Measurements from ENCODE around the gene DCAF7.

DCAF7 gene

GRCh38 chr17:63514974-63515373 is 35.3 kb upstream of the DCAF7 start:
- H3K36me3 ChIP-seq (ENCODE audit: control insufficient read depth, insufficient read depth, low read length): no peaks in the 10 kb centered on the region

GRCh38 chr17:63515426-63515825 is 34.9 kb upstream of the DCAF7 start:
- no peak overlapping the region for H3K9ac ChIP-seq (ENCODE audit: low read length)
- no peaks in the 10 kb centered on the region for H3K9me3 ChIP-seq (ENCODE audit: control insufficient read depth, insufficient read depth, low read depth, low read length)
- no peak overlapping the region for H3K27ac ChIP-seq (ENCODE audit: low read depth, low read length)
- H3K27me3 ChIP-seq (ENCODE audit: control insufficient read depth, insufficient read depth, low read length): peaks cover 9% of the 10 kb centered on the region; the same call in 1 of the 2 replicates
- H3K4me1 ChIP-seq (ENCODE audit: control insufficient read depth, insufficient read depth, low read length): peaks cover 3% of the 10 kb centered on the region
- H3K4me3 ChIP-seq (ENCODE audit: low read depth, low read length): no peak overlapping the region
- no peaks in the 10 kb centered on the region for H3K36me3 ChIP-seq (ENCODE audit: control insufficient read depth, insufficient read depth, low read length)

More at GRCh38 chr17:63514974-63515373, 35.3 kb upstream of the DCAF7 start:
- H3K27me3 ChIP-seq (ENCODE audit: control insufficient read depth, insufficient read depth, low read length): peaks cover 9% of the 10 kb centered on the region; the same call in 1 of the 2 replicates
- no peak overlapping the region for H3K27ac ChIP-seq (ENCODE audit: low read depth, low read length)
- H3K9me3 ChIP-seq (ENCODE audit: control insufficient read depth, insufficient read depth, low read depth, low read length): no peaks in the 10 kb centered on the region
- no peaks in the 10 kb centered on the region for H3K4me1 ChIP-seq (ENCODE audit: control insufficient read depth, insufficient read depth, low read length)
- H3K9ac ChIP-seq (ENCODE audit: low read length): no peak overlapping the region
- no peak overlapping the region for H3K4me3 ChIP-seq (ENCODE audit: low read depth, low read length)

- no peaks in the 10 kb centered on the region for H3K9me3 ChIP-seq (ENCODE audit: control insufficient read depth, insufficient read depth, low read depth, low read length)
- H3K9ac ChIP-seq (ENCODE audit: low read length): no peak overlapping the region
- H3K4me3 ChIP-seq (ENCODE audit: low read depth, low read length): no peak overlapping the region
- no peak overlapping the region for H3K27ac ChIP-seq (ENCODE audit: low read depth, low read length)
- peaks cover 9% of the 10 kb centered on the region; the same call in 1 of the 2 replicates for H3K27me3 ChIP-seq (ENCODE audit: control insufficient read depth, insufficient read depth, low read length)
- H3K36me3 ChIP-seq (ENCODE audit: control insufficient read depth, insufficient read depth, low read length): no peaks in the 10 kb centered on the region
- H3K4me1 ChIP-seq (ENCODE audit: control insufficient read depth, insufficient read depth, low read length): peaks cover 9% of the 10 kb centered on the region
Observed at GRCh38 chr17:63516910-63517824, 33.1 kb upstream of the DCAF7 start.

GRCh38 chr17:63517825-63518534 is 32.3 kb upstream of the DCAF7 start:
- no peak overlapping the region for H3K9ac ChIP-seq (ENCODE audit: low read length)
- H3K9me3 ChIP-seq (ENCODE audit: control insufficient read depth, insufficient read depth, low read depth, low read length): no peaks in the 10 kb centered on the region
- no peak overlapping the region for H3K4me3 ChIP-seq (ENCODE audit: low read depth, low read length)
- H3K4me1 ChIP-seq (ENCODE audit: control insufficient read depth, insufficient read depth, low read length): peaks cover 13% of the 10 kb centered on the region
- H3K27me3 ChIP-seq (ENCODE audit: control insufficient read depth, insufficient read depth, low read length): peaks cover 9% of the 10 kb centered on the region; the same call in 1 of the 2 replicates
- no peaks in the 10 kb centered on the region for H3K36me3 ChIP-seq (ENCODE audit: control insufficient read depth, insufficient read depth, low read length)
- H3K27ac ChIP-seq (ENCODE audit: low read depth, low read length): no peak overlapping the region

- no peak overlapping the region for H3K27ac ChIP-seq (ENCODE audit: low read depth, low read length)
- no peak overlapping the region for H3K4me3 ChIP-seq (ENCODE audit: low read depth, low read length)
- no peaks in the 10 kb centered on the region for H3K36me3 ChIP-seq (ENCODE audit: control insufficient read depth, insufficient read depth, low read length)
- peaks cover 18% of the 10 kb centered on the region for H3K27me3 ChIP-seq (ENCODE audit: control insufficient read depth, insufficient read depth, low read length)
- H3K9me3 ChIP-seq (ENCODE audit: control insufficient read depth, insufficient read depth, low read depth, low read length): no peaks in the 10 kb centered on the region
- peaks cover 20% of the 10 kb centered on the region for H3K4me1 ChIP-seq (ENCODE audit: control insufficient read depth, insufficient read depth, low read length)
- H3K9ac ChIP-seq (ENCODE audit: low read length): no peak overlapping the region
Observed at GRCh38 chr17:63519116-63519881, 31.0 kb upstream of the DCAF7 start.

GRCh38 chr17:63519972-63520882 is 30.1 kb upstream of the DCAF7 start:
- Histone ChIP-seq H3K4me3 (ENCODE audit: low read depth, low read length) (no peak overlapping the region), H3K36me3 (ENCODE audit: control insufficient read depth, insufficient read depth, low read length) (no peaks in the 10 kb centered on the region), H3K9me3 (ENCODE audit: control insufficient read depth, insufficient read depth, low read depth, low read length) (no peaks in the 10 kb centered on the region), H3K27ac (ENCODE audit: low read depth, low read length) (no peak overlapping the region), H3K27me3 (ENCODE audit: control insufficient read depth, insufficient read depth, low read length) (peaks cover 17% of the 10 kb centered on the region), H3K4me1 (ENCODE audit: control insufficient read depth, insufficient read depth, low read length) (peaks cover 20% of the 10 kb centered on the region), H3K9ac (ENCODE audit: low read length) (no peak overlapping the region)

GRCh38 chr17:63523253-63523855 is 26.9 kb upstream of the DCAF7 start, which contains the start of gene KCNH6:
Gene KCNH6 (plus strand): TSS chr17:63523358. CDS start chr17:63523414, 56 bp downstream.
- no peaks in the 10 kb centered on the region for H3K36me3 ChIP-seq (ENCODE audit: control insufficient read depth, insufficient read depth, low read length)
- no peak within 1 kb of the TSS for H3K27ac ChIP-seq (ENCODE audit: low read depth, low read length)
- peak within 1 kb of the TSS; percentile 34 for H3K9ac ChIP-seq (ENCODE audit: low read length)
- peaks cover 20% of the 10 kb centered on the region for H3K27me3 ChIP-seq (ENCODE audit: control insufficient read depth, insufficient read depth, low read length)
- peaks cover 20% of the 10 kb centered on the region for H3K4me1 ChIP-seq (ENCODE audit: control insufficient read depth, insufficient read depth, low read length)
- H3K4me3 ChIP-seq (ENCODE audit: low read depth, low read length): peak within 1 kb of the TSS; percentile 84
- H3K9me3 ChIP-seq (ENCODE audit: control insufficient read depth, insufficient read depth, low read depth, low read length): no peaks in the 10 kb centered on the region

GRCh38 chr17:63524051-63524450 is 26.2 kb upstream of the DCAF7 start:
- Histone ChIP-seq H3K4me1 (ENCODE audit: control insufficient read depth, insufficient read depth, low read length) (peaks cover 20% of the 10 kb centered on the region), H3K9me3 (ENCODE audit: control insufficient read depth, insufficient read depth, low read depth, low read length) (no peaks in the 10 kb centered on the region), H3K27ac (ENCODE audit: low read depth, low read length) (no peak overlapping the region), H3K4me3 (ENCODE audit: low read depth, low read length) (peak overlapping the region; percentile 84; the same call in 1 of the 2 replicates), H3K36me3 (ENCODE audit: control insufficient read depth, insufficient read depth, low read length) (no peaks in the 10 kb centered on the region), H3K27me3 (ENCODE audit: control insufficient read depth, insufficient read depth, low read length) (peaks cover 20% of the 10 kb centered on the region), H3K9ac (ENCODE audit: low read length) (no peak overlapping the region)

- H3K9ac ChIP-seq (ENCODE audit: low read length): no peak overlapping the region
- H3K9me3 ChIP-seq (ENCODE audit: control insufficient read depth, insufficient read depth, low read depth, low read length): no peaks in the 10 kb centered on the region
- no peak overlapping the region for H3K4me3 ChIP-seq (ENCODE audit: low read depth, low read length)
- no peak overlapping the region for H3K27ac ChIP-seq (ENCODE audit: low read depth, low read length)
- H3K4me1 ChIP-seq (ENCODE audit: control insufficient read depth, insufficient read depth, low read length): peaks cover 17% of the 10 kb centered on the region
- H3K27me3 ChIP-seq (ENCODE audit: control insufficient read depth, insufficient read depth, low read length): peaks cover 20% of the 10 kb centered on the region
- no peaks in the 10 kb centered on the region for H3K36me3 ChIP-seq (ENCODE audit: control insufficient read depth, insufficient read depth, low read length)
Observed at GRCh38 chr17:63525190-63525946, 24.9 kb upstream of the DCAF7 start.
